ENCODE data around the gene NFATC2.
"Not testable (repeated sequence)": the region's sequence is repeated elsewhere in the genome, so short reads cannot be mapped to it uniquely, and the experiment has no call there.

NFATC2 gene

GRCh38 chr20:51540074-51540473, 2.4 kb downstream of the NFATC2 start:
- DNase-seq (ENCODE audit: low read depth in 2 of 2): not testable (repeated sequence)

- DNase-seq (ENCODE audit: low read depth in 2 of 2): no peak
Observed at GRCh38 chr20:51536116-51537069, 6.1 kb downstream of the NFATC2 start.

GRCh38 chr20:51535674-51536073, 6.8 kb downstream of the NFATC2 start:
- DNase-seq (ENCODE audit: low read depth in 2 of 2): no peak

GRCh38 chr20:51535075-51535386, 7.5 kb downstream of the NFATC2 start:
- no peak for DNase-seq (ENCODE audit: low read depth in 2 of 2)

- DNase-seq (ENCODE audit: low read depth in 2 of 2): no peak
Observed at GRCh38 chr20:51533291-51534172, 9.0 kb downstream of the NFATC2 start.

DNA sequence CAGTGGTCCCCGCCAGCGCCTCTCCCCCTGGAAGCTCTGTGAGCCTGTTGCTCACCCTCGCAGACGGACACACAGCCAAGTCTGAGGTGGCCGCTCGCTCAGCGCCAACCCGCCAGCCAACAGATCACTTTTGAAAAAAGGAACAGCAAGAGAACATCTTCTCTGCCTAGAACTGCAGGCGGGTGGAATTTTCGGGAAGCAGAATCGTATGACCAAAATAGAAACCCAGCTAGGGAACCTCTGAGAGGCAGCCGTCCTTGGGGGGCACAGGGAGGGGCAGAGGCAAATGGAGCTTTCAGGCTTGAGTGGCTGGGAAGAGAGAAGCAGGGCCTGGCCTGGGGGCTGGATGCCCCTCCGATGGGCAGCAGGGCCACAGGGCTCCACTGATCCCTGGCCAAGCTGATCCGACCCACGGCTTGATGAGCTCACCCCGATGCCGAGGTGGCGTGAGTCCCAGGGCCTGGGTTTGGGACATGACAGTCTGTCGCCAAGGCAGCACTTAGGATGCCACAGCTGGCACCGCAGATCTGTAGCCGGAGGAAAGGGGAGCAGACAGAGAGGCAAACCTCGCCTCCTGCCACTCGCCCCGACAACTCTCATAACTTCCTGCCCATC, 9.8 kb downstream of the NFATC2 start:
- no peak for DNase-seq (ENCODE audit: low read depth in 2 of 2)

DNA sequence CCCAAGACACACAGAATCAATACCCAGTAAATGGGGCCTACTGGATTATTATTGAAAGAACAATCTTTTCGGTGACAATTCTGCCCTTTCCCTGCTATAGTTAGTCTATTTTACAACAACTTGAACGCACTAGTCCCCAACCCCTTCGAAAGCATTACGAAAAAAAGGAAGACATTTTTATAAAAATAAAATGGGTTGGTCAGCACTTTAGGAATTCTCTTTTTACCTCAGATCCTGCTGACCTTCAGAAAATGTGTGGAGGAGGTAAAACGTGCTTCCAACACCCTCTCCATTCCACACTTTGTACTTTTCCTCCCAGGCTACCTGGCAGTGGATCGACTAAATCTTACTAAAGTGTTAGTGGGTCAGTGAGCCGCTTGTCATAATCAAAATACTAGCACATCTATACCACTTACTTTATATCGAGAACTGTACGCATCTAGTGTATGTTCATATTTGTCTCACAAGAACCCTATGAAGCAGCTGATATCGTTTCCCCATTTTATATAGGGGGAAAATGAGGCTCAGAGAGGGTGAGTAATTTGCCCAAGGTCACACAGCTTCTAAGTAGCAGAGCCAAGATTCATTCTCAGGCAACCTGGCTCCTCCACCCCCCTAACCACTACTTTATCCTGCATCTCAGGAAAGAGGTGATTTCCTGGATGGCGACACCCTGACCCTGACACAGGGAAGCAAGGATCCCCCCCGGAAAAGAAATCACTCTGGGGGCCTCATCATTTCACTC, 10.6 kb downstream of the NFATC2 start:
- no peak for DNase-seq (ENCODE audit: low read depth in 2 of 2)

GRCh38 chr20:51531141-51531710, 11.3 kb downstream of the NFATC2 start:
- peak in 1 of 2 donors; percentile 71 for DNase-seq (ENCODE audit: low read depth in 2 of 2)

- peak in 1 of 2 donors; percentile 68 for DNase-seq (ENCODE audit: low read depth in 2 of 2)
Observed at GRCh38 chr20:51529758-51530157, 12.8 kb downstream of the NFATC2 start.

GRCh38 chr20:51529081-51529681, 13.3 kb downstream of the NFATC2 start:
- DNase-seq (ENCODE audit: low read depth in 2 of 2): no peak

DNA sequence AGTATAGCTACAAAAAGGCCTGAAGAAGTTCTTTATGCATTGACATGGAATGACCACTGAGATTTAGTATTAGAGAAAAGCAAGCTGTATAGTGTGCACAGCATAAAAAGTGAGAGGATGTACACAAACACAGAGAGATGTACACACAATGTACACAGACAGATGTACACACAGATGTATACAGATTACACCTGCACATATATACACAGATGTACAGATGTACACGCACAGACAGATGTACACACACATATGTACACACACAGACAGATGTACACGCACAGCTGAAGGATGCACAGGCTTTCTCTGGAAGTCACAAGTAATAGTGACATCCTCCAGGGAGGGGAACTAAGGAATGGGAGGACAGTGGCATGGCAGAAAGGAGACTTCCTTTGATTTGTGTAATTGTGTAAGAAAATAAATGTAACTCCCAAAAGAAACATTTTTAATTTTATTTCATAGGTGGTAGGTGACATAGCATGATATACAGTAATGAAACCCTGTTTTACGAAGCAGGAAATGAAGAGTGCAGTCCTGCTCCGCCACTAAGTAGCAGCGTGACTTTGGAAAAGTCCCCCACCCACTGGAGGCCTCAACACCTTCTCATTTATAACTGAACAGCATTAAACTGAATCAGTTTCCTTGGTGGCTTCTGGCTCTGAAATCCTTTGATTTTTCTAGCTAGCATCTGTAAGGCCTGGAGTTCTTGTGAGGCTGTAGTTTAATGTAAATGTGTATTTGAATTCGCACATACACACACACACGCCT, 14.1 kb downstream of the NFATC2 start:
- DNase-seq (ENCODE audit: low read depth in 2 of 2): peak in 1 of 2 donors; percentile 62

DNA sequence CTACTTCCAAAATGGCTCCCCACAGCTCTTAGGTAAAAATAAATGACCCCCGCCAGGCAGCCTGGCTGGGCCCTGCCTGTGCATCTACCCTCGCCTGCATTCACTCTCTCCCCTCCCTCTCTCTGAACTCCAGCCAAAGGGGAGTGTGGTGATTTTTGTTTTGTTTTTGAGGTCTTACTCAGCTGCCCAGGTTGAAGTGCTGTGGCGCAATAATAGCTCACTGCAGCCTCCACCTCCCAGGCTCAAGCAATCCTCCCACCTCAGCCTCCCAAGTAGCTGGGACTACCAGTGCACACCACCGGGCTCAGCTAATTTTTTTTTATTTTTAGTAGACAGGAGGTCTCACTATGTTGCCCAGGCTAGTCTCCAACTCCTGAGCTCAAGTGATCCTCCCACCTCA, 15.8 kb downstream of the NFATC2 start:
- no peak for DNase-seq (ENCODE audit: low read depth in 2 of 2)

DNA sequence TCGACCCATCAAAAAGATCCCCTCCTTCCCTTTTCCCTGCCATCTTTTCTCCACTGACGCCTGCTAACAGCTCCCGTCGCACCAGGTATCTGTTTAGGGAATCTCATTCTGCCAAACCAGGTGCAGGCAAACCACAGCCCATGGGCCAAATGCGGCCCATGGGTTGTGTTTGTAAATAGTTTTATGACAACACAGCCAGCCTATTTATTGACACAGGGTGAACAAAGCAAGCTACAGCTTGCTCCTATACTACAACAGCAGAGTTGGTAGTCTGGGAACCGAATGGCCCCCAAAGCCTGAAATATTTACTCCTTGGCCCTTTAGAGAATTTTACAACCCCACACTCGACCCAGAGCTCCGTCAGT, 16.4 kb downstream of the NFATC2 start:
- DNase-seq (ENCODE audit: low read depth in 2 of 2): no peak

DNA sequence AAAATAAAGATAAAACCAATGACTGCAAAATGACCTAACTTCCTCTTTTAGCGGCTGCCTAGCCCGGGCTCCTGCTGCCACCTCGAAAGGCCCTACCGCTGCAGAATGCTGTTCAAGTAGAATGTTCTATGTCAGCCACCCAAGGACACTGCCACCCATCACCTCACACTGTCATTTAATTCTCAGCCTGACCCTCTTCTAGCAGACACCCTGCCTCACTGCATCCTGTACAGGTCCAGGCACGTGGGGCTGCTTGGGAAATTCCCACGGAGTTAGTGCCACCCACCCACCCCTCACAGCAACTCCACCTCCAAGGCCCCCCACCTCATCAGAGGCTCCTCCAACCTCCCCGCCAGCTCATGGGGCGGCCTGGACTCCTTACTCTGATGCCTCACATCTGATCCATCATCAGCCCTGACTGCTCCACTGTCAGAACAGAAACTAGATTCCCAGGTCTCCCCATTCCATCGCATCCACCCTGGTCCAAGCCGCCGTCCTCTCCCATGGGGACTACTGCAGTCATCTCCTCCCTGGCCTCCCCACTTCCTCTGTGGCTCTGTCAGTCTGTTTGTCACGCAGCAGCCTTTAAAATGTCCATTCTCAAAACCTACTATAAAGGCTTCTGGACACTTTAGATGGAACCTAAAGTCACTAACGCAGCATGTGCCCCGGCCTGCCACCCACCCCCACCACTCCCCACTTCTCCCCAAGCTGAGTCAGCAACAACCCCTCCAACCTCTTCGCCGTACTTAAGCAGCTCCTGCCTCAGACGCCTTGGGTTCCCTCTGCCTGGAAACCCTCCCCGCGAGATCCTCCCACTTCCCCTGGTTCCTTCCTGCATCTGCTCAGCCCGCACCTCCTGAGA, 17.0 kb downstream of the NFATC2 start:
- DNase-seq (ENCODE audit: low read depth in 2 of 2): peak; percentile 44 to 55

GRCh38 chr20:51523276-51524013, 19.1 kb downstream of the NFATC2 start:
- no peak for DNase-seq (ENCODE audit: low read depth in 2 of 2)

GRCh38 chr20:51522207-51522606, 20.3 kb downstream of the NFATC2 start:
- DNase-seq (ENCODE audit: low read depth in 2 of 2): no peak

- no peak for DNase-seq (ENCODE audit: low read depth in 2 of 2)
Observed at GRCh38 chr20:51517839-51518238, 24.7 kb downstream of the NFATC2 start.

DNA sequence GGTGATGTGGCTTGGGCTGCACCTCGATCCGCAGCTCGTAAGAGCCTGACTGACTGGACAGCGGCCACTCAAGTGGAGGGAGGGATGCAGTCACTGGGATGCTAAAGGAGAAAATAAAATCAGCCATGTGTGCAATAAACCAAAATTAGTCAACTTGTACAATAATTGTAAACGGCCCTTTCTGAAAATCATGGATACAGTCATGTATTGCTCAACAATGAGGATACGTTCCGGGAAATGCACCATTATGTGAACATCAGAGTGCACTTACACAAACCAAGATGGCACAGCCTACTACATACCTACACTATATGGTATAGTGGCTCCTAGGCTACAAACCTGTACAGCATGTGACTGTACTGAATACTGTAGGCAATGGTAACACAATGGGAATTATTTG, 25.7 kb downstream of the NFATC2 start:
- DNase-seq (ENCODE audit: low read depth in 2 of 2): no peak
